Activated CD8-positive, alpha-beta T cell treated with anti-CD3 and anti-CD28 coated beads for 36 hours (primary cell): ENCODE measurements around the gene KCNMA1. TPM values are rescaled to one million over a fixed set of nuclear protein-coding genes. Genes with fewer than 3 reads are reported as not detected.

ENCODE experiments used
- ATAC-seq: fragments of 200-7000 bp; cut with Tn5 transposase; one replicate; pipeline ENCODE4 v1.10.0; 2021; ENCODE audit warnings: mild to moderate bottlenecking, moderate library complexity
- CTCF ChIA-PET: fragments of 350-600 bp; sonication (Branson Sonifier 250); formaldehyde crosslinking; loops from one replicate; lab custom pipeline; 2021; ENCODE audit warnings: antibody characterized with exemption; lab: Charles Lee
- POLR2A ChIA-PET: fragments of 350-600 bp; sonication (Branson Sonifier 250); formaldehyde crosslinking; loops from one replicate; lab custom pipeline; 2021; ENCODE audit warnings: antibody characterized with exemption; lab: Charles Lee
- DNase-seq: peaks from one replicate; pipeline ENCODE4 v3.0.0-alpha.2; 2020
- H3K27ac Mint-ChIP-seq: one replicate; pipeline ENCODE4 v1.8.0; 2021; ENCODE audit warnings: mild to moderate bottlenecking, mixed read lengths
- H3K27me3 Mint-ChIP-seq: one replicate; pipeline ENCODE4 v1.8.0; 2021; ENCODE audit warnings: mixed read lengths
- H3K36me3 Mint-ChIP-seq: one replicate; pipeline ENCODE4 v1.8.0; 2021; ENCODE audit warnings: low read depth, mixed read lengths
- H3K4me1 Mint-ChIP-seq: one replicate; pipeline ENCODE4 v1.8.0; 2021; ENCODE audit warnings: low read depth, mixed read lengths
- H3K4me3 Mint-ChIP-seq: one replicate; pipeline ENCODE4 v1.8.0; 2021; ENCODE audit warnings: mild to moderate bottlenecking, moderate library complexity, mixed read lengths
- H3K9me3 Mint-ChIP-seq: one replicate; pipeline ENCODE4 v1.8.0; 2021; ENCODE audit warnings: mixed read lengths
- intact Hi-C: fragments of 100-400 bp; cut with micrococcal nuclease; formaldehyde crosslinking; loops from one replicate; pipeline ENCODE4 v1.10.0; 2022
- total RNA-seq, 2 experiments: library from RNA; stranded (reverse); gene quantifications; one replicate each; pipeline ENCODE4 v1.2.3, GENCODE V29; 2021
- TF ChIP-seq, protein P1 (sequence below): fragments of 200-600 bp; IDR thresholded peaks from one replicate; pipeline ENCODE4 v1.8.0; 2022; ENCODE audit warnings: antibody characterized with exemption, mild to moderate bottlenecking

KCNMA1 gene
- total RNA-seq, 2 experiments from 2014 or later = 0.18 TPM; not detected in 1

DNA sequence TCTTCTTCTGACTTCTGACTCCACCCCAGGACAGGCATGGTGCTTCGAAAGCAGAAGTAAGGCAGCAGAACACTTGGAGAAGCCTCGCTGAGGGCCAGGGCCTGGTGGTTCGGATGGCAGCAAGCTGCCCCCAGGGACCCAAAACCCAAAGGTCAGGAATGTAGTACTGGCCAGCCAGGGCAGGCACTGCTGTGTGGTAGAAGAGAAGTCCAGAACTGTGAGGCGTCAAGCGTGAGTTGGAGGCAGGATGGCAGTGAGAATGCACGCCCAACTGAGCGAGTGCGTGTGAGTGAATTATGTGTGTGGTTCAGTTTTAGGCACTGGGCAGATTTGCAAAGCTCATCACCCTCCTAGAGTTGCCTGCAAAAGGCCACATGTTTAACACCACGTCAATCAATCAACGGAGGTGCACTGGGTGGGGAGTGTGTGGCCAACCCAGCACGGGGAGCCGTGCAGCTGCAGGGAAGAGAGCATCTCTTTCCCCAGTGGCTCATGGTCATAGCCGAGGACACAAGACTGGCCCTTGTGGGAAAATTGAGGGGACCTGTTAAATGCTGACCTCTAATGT lies 144.3 kb downstream of the KCNMA1 start:
- no peaks in the 10 kb centered on the region for H3K36me3 Mint-ChIP-seq
- intact Hi-C loops = no loop called here
- no peaks in the 10 kb centered on the region for H3K4me1 Mint-ChIP-seq
- no peaks in the 10 kb centered on the region for H3K9me3 Mint-ChIP-seq
- CTCF ChIA-PET = no interaction called here
- no peak overlapping the region for H3K4me3 Mint-ChIP-seq
- no peak for DNase-seq
- POLR2A ChIA-PET = no interaction called here
- H3K27ac Mint-ChIP-seq = no peak overlapping the region
- TF ChIP-seq, protein P1, sequence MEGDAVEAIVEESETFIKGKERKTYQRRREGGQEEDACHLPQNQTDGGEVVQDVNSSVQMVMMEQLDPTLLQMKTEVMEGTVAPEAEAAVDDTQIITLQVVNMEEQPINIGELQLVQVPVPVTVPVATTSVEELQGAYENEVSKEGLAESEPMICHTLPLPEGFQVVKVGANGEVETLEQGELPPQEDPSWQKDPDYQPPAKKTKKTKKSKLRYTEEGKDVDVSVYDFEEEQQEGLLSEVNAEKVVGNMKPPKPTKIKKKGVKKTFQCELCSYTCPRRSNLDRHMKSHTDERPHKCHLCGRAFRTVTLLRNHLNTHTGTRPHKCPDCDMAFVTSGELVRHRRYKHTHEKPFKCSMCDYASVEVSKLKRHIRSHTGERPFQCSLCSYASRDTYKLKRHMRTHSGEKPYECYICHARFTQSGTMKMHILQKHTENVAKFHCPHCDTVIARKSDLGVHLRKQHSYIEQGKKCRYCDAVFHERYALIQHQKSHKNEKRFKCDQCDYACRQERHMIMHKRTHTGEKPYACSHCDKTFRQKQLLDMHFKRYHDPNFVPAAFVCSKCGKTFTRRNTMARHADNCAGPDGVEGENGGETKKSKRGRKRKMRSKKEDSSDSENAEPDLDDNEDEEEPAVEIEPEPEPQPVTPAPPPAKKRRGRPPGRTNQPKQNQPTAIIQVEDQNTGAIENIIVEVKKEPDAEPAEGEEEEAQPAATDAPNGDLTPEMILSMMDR = no peak
- H3K27me3 Mint-ChIP-seq = peaks cover 3% of the 10 kb centered on the region
- ATAC-seq = no peak

- Mint-ChIP-seq H3K36me3 (no peaks in the 10 kb centered on the region), H3K27me3 (peaks cover 2% of the 10 kb centered on the region), H3K4me3 (no peak overlapping the region), H3K27ac (no peak overlapping the region), H3K9me3 (no peaks in the 10 kb centered on the region), H3K4me1 (no peaks in the 10 kb centered on the region)
- DNase-seq (no peak), ATAC-seq (no peak)
- ChIA-PET CTCF (no interaction called here), POLR2A (no interaction called here)
- TF ChIP-seq, protein P1 = no peak
- intact Hi-C loops = no loop called here
Measured at GRCh38 chr10:77492368-77492994, 145.1 kb downstream of the KCNMA1 start.

GRCh38 chr10:77490534-77491314 lies 146.9 kb downstream of the KCNMA1 start:
- Mint-ChIP-seq H3K36me3 (no peaks in the 10 kb centered on the region), H3K9me3 (no peaks in the 10 kb centered on the region), H3K4me1 (no peaks in the 10 kb centered on the region), H3K27ac (no peak overlapping the region), H3K4me3 (no peak overlapping the region), H3K27me3 (no peaks in the 10 kb centered on the region)
- ATAC-seq (no peak), DNase-seq (no peak)
- POLR2A ChIA-PET = no interaction called here
- intact Hi-C loops = no loop called here
- CTCF ChIA-PET = no interaction called here
- TF ChIP-seq, protein P1 = no peak

DNA sequence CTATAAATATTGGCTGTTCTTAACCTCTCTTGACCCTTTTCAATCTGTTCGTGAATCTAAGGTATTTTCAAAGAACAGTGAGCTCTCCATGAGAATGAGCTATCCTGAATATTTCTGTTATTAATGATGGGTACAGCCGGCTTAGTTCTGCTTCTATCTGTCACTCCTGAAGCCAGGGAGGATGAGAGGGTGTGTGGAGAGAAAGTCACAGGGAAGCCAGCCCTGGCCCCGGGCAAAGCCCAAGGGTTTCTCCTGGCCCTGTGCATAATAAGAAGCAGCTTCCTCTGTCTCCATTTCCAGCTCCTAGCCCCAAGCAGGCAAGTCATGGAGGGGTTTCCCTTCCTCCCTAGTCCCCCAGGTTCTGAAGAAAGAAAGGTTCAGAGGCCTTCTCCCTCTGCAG lies 151.1 kb downstream of the KCNMA1 start:
- DNase-seq = no peak
- Mint-ChIP-seq H3K27me3 (no peaks in the 10 kb centered on the region), H3K36me3 (no peaks in the 10 kb centered on the region), H3K4me3 (no peak overlapping the region), H3K27ac (no peak overlapping the region), H3K4me1 (no peaks in the 10 kb centered on the region), H3K9me3 (no peaks in the 10 kb centered on the region)
- intact Hi-C loops = no loop called here
- TF ChIP-seq, protein P1 = no peak
- ChIA-PET CTCF (interaction anchor here (1.0 kb wide), 1 partner anchor 234 kb away, joined by 3 read pairs; no protein-coding TSS in a partner anchor), POLR2A (interaction anchor here (1.1 kb wide), 1 partner anchor 28 kb away, joined by 3 read pairs; no protein-coding TSS in a partner anchor)
- no peak for ATAC-seq

GRCh38 chr10:77485847-77486246 lies 151.8 kb downstream of the KCNMA1 start:
- TF ChIP-seq, protein P1 = no peak
- CTCF ChIA-PET = no interaction called here
- intact Hi-C loops = no loop called here

More at GRCh38 chr10:77485847-77486246, 151.8 kb downstream of the KCNMA1 start:
- Mint-ChIP-seq H3K36me3 (no peaks in the 10 kb centered on the region), H3K4me3 (no peak overlapping the region), H3K27me3 (no peaks in the 10 kb centered on the region), H3K9me3 (no peaks in the 10 kb centered on the region), H3K27ac (no peak overlapping the region), H3K4me1 (no peaks in the 10 kb centered on the region)
- ATAC-seq (no peak), DNase-seq (no peak)
- POLR2A ChIA-PET = interaction anchor here (1.1 kb wide), 1 partner anchor 28 kb away, joined by 3 read pairs; no protein-coding TSS in a partner anchor
